H9 (cell line): Measurements from ENCODE around the gene CABP7. TPM values are rescaled to one million over a fixed set of nuclear protein-coding genes. Genes with fewer than 3 reads are reported as not detected.
A peak's percentile ranks its signal among the peaks of the same experiment; 100 is the strongest.

Source experiments
- DNase-seq: peaks from one replicate; pipeline ENCODE4 v3.0.0-alpha.2; 2017
- H2AFZ ChIP-seq: one replicate; pipeline ENCODE4 v1.6.1; 2013; ENCODE audit warnings: mild to moderate bottlenecking, low read length, control low read depth, moderate library complexity
- H2AK5ac ChIP-seq: 2 replicates; pipeline ENCODE4 v1.6.1; 2013; ENCODE audit warnings: low read length, control low read depth, mixed read lengths; ENCODE audit not compliant: insufficient read length
- H2BK120ac ChIP-seq: one replicate; pipeline ENCODE4 v1.6.1; 2013; ENCODE audit warnings: low read depth, mild to moderate bottlenecking, low read length, control low read depth, inconsistent platforms; ENCODE audit not compliant: poor library complexity, severe bottlenecking
- H2BK12ac ChIP-seq: 2 replicates; pipeline ENCODE4 v1.6.1; 2013; ENCODE audit warnings: low read length, control low read depth, mixed read lengths, low read depth; ENCODE audit not compliant: insufficient read length
- H2BK15ac ChIP-seq: 2 replicates; pipeline ENCODE4 v1.6.1; 2013; ENCODE audit warnings: low read depth, low read length, control low read depth
- H2BK20ac ChIP-seq: one replicate; pipeline ENCODE4 v1.6.1; 2013; ENCODE audit warnings: low read depth, mild to moderate bottlenecking, low read length, control low read depth, inconsistent platforms; ENCODE audit not compliant: poor library complexity, severe bottlenecking
- H2BK5ac ChIP-seq: 2 replicates; pipeline ENCODE4 v1.6.1; 2013; ENCODE audit warnings: low read length, control low read depth, mixed read lengths; ENCODE audit not compliant: insufficient read length
- H3K14ac ChIP-seq: 2 replicates; pipeline ENCODE4 v1.6.1; 2013; ENCODE audit warnings: low read length, control low read depth; ENCODE audit not compliant: insufficient read depth
- H3K18ac ChIP-seq: 2 replicates; pipeline ENCODE4 v1.6.1; 2013; ENCODE audit warnings: low read depth, mild to moderate bottlenecking, mixed read lengths, low read length, control low read depth; ENCODE audit not compliant: insufficient read length
- H3K23ac ChIP-seq: 2 replicates; pipeline ENCODE4 v1.6.1; 2013; ENCODE audit warnings: low read length, control low read depth, mixed read lengths, low read depth; ENCODE audit not compliant: insufficient read length
- H3K23me2 ChIP-seq: 2 replicates; pipeline ENCODE4 v1.6.1; 2013; ENCODE audit warnings: low read depth, mild to moderate bottlenecking, mixed read lengths, low read length, control low read depth; ENCODE audit not compliant: insufficient read length, poor library complexity, severe bottlenecking
- H3K27ac ChIP-seq: 2 replicates; pipeline ENCODE4 v1.5.1; 2013; ENCODE audit warnings: low read length, control low read depth, mixed read lengths, low read depth; ENCODE audit not compliant: insufficient read length
- H3K27me3 ChIP-seq: 2 replicates; pipeline ENCODE4 v1.6.1; 2013; ENCODE audit warnings: low read length, control low read depth, inconsistent platforms; ENCODE audit not compliant: insufficient read depth
- H3K4ac ChIP-seq: 2 replicates; pipeline ENCODE4 v1.6.1; 2013; ENCODE audit warnings: low read depth, mild to moderate bottlenecking, control low read depth, inconsistent platforms, low read length, moderate library complexity
- H3K4me1 ChIP-seq: 2 replicates; pipeline ENCODE4 v1.6.1; 2013; ENCODE audit warnings: low read length, control low read depth, inconsistent platforms; ENCODE audit not compliant: insufficient read depth
- H3K4me2 ChIP-seq: 2 replicates; pipeline ENCODE4 v1.6.1; 2013; ENCODE audit warnings: low read length, control low read depth, mixed read lengths; ENCODE audit not compliant: insufficient read length, insufficient read depth
- H3K56ac ChIP-seq: 2 replicates; pipeline ENCODE4 v1.6.1; 2013; ENCODE audit warnings: low read depth, mild to moderate bottlenecking, mixed read lengths, low read length, control low read depth; ENCODE audit not compliant: insufficient read length
- H3K79me1 ChIP-seq: 2 replicates; pipeline ENCODE4 v1.6.1; 2013; ENCODE audit warnings: low read depth, mild to moderate bottlenecking, moderate library complexity, low read length, control low read depth, inconsistent platforms; ENCODE audit not compliant: insufficient read depth, poor library complexity, severe bottlenecking
- H3K79me2 ChIP-seq: 2 replicates; pipeline ENCODE4 v1.6.1; 2013; ENCODE audit warnings: low read length, control low read depth, inconsistent platforms; ENCODE audit not compliant: insufficient read depth
- H3K9ac ChIP-seq: 2 replicates; pipeline ENCODE4 v1.6.1; 2013; ENCODE audit warnings: low read length, control low read depth, mixed read lengths; ENCODE audit not compliant: insufficient read length; ENCODE audit errors: extremely low read depth
- H3K9me3 ChIP-seq: one replicate; pipeline ENCODE4 v1.6.1; 2013; ENCODE audit warnings: low read depth, low read length, inconsistent platforms; ENCODE audit not compliant: control insufficient read depth
- H3T11ph ChIP-seq: one replicate; pipeline ENCODE4 v1.6.1; 2013; ENCODE audit warnings: mild to moderate bottlenecking, low read length, control low read depth, inconsistent platforms
- H4K20me1 ChIP-seq: one replicate; pipeline ENCODE4 v1.6.1; 2013; ENCODE audit not compliant: control insufficient read depth, insufficient read length, insufficient read depth
- H4K5ac ChIP-seq: 2 replicates; pipeline ENCODE4 v1.6.1; 2013; ENCODE audit warnings: low read depth, mild to moderate bottlenecking, mixed read lengths, low read length, control low read depth; ENCODE audit not compliant: insufficient read length
- H4K8ac ChIP-seq: replicated peaks from 2 replicates; pipeline ENCODE4 v1.6.1; 2013; ENCODE audit warnings: low read length, control low read depth, mixed read lengths, low read depth; ENCODE audit not compliant: insufficient read length
- H4K91ac ChIP-seq: 2 replicates; pipeline ENCODE4 v1.6.1; 2013; ENCODE audit warnings: low read depth, mild to moderate bottlenecking, moderate library complexity, mixed read lengths, low read length, control low read depth; ENCODE audit not compliant: insufficient read length
- H3K27ac Mint-ChIP-seq, 3 experiments: 2 replicates in 2 of 3; 3 replicates in 1 of 3; pipeline ENCODE4 v1.8.0; 2020 to 2021; ENCODE audit warnings: mixed read lengths in 3 of 3, mild to moderate bottlenecking in 1 of 3, moderate library complexity in 1 of 3
- H3K27me3 Mint-ChIP-seq: 2 replicates; pipeline ENCODE4 v1.8.0; 2021; ENCODE audit warnings: low read depth, mild to moderate bottlenecking, moderate library complexity, mixed read lengths
- H3K36me3 Mint-ChIP-seq, 3 experiments: 2 replicates in 2 of 3; 3 replicates in 1 of 3; pipeline ENCODE4 v1.8.0; 2020 to 2021; ENCODE audit warnings: low read depth in 3 of 3, mixed read lengths in 3 of 3; ENCODE audit not compliant: insufficient read depth in 1 of 3
- H3K4me1 Mint-ChIP-seq, 2 experiments: 2 replicates each; pipeline ENCODE4 v1.8.0; 2020; ENCODE audit warnings: mixed read lengths in 2 of 2
- H3K4me3 Mint-ChIP-seq, 2 experiments: 2 replicates in 1 of 2; 3 replicates in 1 of 2; pipeline ENCODE4 v1.8.0; 2020 to 2021; ENCODE audit warnings: mild to moderate bottlenecking in 2 of 2, mixed read lengths in 2 of 2, moderate library complexity in 1 of 2
- H3K9me3 Mint-ChIP-seq, 2 experiments: 2 replicates in 1 of 2; 3 replicates in 1 of 2; pipeline ENCODE4 v1.8.0; 2020; ENCODE audit warnings: mild to moderate bottlenecking in 2 of 2, mixed read lengths in 2 of 2, moderate library complexity in 1 of 2
- WGBS: extraction: QIAGEN DNeasy Blood & Tissue Kit; methylation state at CpG from one replicate; pipeline ENCODE4 v1.1.7; 2013; ENCODE audit warnings: missing lambda C conversion rate, low lambda C conversion rate, mixed read lengths; ENCODE audit not compliant: insufficient read length; ENCODE audit errors: extremely low coverage; 5-methylcytosine and 5-hydroxymethylcytosine counted together
- total RNA-seq: library from RNA; stranded (reverse); gene quantifications from 2 replicates; pipeline ENCODE4 v1.2.1, GENCODE V29; 2021
- TF ChIP-seq, protein P1 (sequence below): fragments of 200-600 bp; sonication (generic); conservative IDR thresholded peaks from 3 replicates; pipeline ENCODE4 v1.8.0; 2021; ENCODE audit warnings: antibody characterized with exemption, mild to moderate bottlenecking

The CABP7 gene
- total RNA-seq, 1 experiment from 2014 or later: 0.83 TPM

DNA sequence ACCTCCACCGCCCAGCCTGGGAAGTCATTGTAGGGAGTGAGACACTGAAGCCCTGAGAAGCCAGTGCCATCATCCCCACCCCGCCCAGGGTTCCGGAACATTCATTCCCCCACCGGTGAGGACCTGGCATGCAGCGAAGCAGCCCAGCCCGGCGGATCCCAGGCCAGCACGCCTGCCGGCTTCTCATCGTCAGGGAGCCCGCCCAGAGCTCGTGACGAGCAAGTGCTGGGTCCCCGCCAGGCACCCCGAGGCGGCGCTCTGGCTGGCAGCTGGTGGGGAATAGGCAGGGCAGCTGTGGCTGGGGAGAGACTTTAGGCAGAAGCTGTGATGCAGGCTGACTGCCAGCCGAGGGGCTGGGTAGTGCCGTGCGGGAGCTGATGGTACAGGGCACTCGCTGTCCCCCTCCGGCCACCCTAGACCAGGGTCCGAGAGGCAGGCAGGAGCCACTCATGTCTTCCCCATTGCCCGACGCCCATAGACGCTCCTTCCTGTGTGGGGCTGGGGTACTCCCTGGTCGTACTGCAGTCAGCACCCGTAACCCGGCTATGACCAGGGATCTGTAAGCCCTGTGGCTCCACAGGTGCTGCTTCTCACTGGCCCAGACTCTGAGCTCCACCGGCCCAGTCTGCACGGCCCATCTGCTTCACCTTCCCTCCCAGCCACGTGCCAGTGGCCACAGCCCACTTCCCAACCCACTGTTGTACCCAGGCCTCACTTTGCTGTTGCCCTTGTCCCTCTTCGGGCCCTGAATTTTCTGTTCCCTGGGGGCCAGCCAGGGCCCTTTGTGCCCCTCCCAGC, 24.5 kb upstream of the CABP7 start:
- no peak overlapping the region for H3K4me2 ChIP-seq
- H4K91ac ChIP-seq: no peak overlapping the region
- no CpG with 5 or more reads among the region's 33 CpGs for WGBS
- H3K4me3 Mint-ChIP-seq: peak overlapping the region in 1 of 2 experiments; percentile 23; a peak in 1 of 5 replicates
- H4K5ac ChIP-seq: no peak overlapping the region
- no peak overlapping the region for H2AK5ac ChIP-seq
- no peak overlapping the region for H3K14ac ChIP-seq
- H3K79me2 ChIP-seq: no peaks in the 10 kb centered on the region
- H3T11ph ChIP-seq: no peak overlapping the region
- no peaks in the 10 kb centered on the region; the same call in 1 of the 2 replicates for H3K4me1 ChIP-seq
- no peak overlapping the region for H3K18ac ChIP-seq
- no peak overlapping the region for H4K8ac ChIP-seq
- peaks cover 16% of the 10 kb centered on the region for H3K27me3 Mint-ChIP-seq
- no peaks in the 10 kb centered on the region for H3K9me3 ChIP-seq
- no peak overlapping the region; the same call in 1 of the 2 replicates for H2BK15ac ChIP-seq
- no peak overlapping the region for H3K23ac ChIP-seq
- H2AFZ ChIP-seq: no peak overlapping the region
- no peak overlapping the region for H2BK12ac ChIP-seq
- no peaks in the 10 kb centered on the region for H3K9me3 Mint-ChIP-seq
- no peak overlapping the region for H3K56ac ChIP-seq
- H3K27me3 ChIP-seq: no peaks in the 10 kb centered on the region
- no peak overlapping the region for H2BK5ac ChIP-seq
- peaks cover 29 to 36% of the 10 kb centered on the region in 2 experiments for H3K4me1 Mint-ChIP-seq
- H3K9ac ChIP-seq: no peak overlapping the region
- H3K27ac ChIP-seq: no peak overlapping the region
- no peak overlapping the region for H2BK20ac ChIP-seq
- H3K4ac ChIP-seq: no peak overlapping the region
- TF ChIP-seq, protein P1, sequence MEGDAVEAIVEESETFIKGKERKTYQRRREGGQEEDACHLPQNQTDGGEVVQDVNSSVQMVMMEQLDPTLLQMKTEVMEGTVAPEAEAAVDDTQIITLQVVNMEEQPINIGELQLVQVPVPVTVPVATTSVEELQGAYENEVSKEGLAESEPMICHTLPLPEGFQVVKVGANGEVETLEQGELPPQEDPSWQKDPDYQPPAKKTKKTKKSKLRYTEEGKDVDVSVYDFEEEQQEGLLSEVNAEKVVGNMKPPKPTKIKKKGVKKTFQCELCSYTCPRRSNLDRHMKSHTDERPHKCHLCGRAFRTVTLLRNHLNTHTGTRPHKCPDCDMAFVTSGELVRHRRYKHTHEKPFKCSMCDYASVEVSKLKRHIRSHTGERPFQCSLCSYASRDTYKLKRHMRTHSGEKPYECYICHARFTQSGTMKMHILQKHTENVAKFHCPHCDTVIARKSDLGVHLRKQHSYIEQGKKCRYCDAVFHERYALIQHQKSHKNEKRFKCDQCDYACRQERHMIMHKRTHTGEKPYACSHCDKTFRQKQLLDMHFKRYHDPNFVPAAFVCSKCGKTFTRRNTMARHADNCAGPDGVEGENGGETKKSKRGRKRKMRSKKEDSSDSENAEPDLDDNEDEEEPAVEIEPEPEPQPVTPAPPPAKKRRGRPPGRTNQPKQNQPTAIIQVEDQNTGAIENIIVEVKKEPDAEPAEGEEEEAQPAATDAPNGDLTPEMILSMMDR: no peak
- H3K27ac Mint-ChIP-seq: peak overlapping the region in 2 of 3 experiments; percentile 34 to 35; a peak in 3 of 7 replicates
- no peaks in the 10 kb centered on the region for H3K23me2 ChIP-seq
- no peak overlapping the region for H2BK120ac ChIP-seq
- no peaks in the 10 kb centered on the region for H4K20me1 ChIP-seq
- H3K36me3 Mint-ChIP-seq: peaks cover 8 to 25% (median 12%) of the 10 kb centered on the region in 3 experiments; a peak in 6 of 7 replicates
- H3K79me1 ChIP-seq: no peaks in the 10 kb centered on the region
- DNase-seq: no peak
